AG08395 (cell line): ENCODE results near the gene LIPM.

ENCODE experiments used
- DNase-seq: peaks from one replicate; pipeline ENCODE4 v3.0.0; 2012; ENCODE audit warnings: mixed read lengths, low spot score

The LIPM gene

GRCh38 chr10:88802523-88803285 is at the start of gene LIPM:
Gene LIPM (plus strand): TSS chr10:88802730. CDS start chr10:88802897, 167 bp downstream.
- DNase-seq = no peak

GRCh38 chr10:88754287-88754686 is 48.2 kb upstream of the LIPM start:
- DNase-seq = peak; percentile 85

- DNase-seq = no peak
Observed at GRCh38 chr10:88755753-88756152, 46.8 kb upstream of the LIPM start.

GRCh38 chr10:88756660-88757059 is 45.9 kb upstream of the LIPM start:
- no peak for DNase-seq

- no peak for DNase-seq
Observed at GRCh38 chr10:88759366-88760101, 43.0 kb upstream of the LIPM start, which contains the start of gene LIPN. Gene LIPN (plus strand): TSS chr10:88760020. CDS start chr10:88761406, 1,386 bp downstream.

GRCh38 chr10:88762906-88763305 is 39.6 kb upstream of the LIPM start:
- no peak for DNase-seq

GRCh38 chr10:88763441-88763840 is 39.1 kb upstream of the LIPM start:
- no peak for DNase-seq

GRCh38 chr10:88764110-88764509 is 38.4 kb upstream of the LIPM start:
- no peak for DNase-seq

GRCh38 chr10:88765816-88766215 is 36.7 kb upstream of the LIPM start:
- no peak for DNase-seq

- no peak for DNase-seq
Observed at GRCh38 chr10:88769384-88769783, 33.1 kb upstream of the LIPM start.

- no peak for DNase-seq
Observed at GRCh38 chr10:88781206-88781605, 21.3 kb upstream of the LIPM start.

GRCh38 chr10:88782222-88782621 is 20.3 kb upstream of the LIPM start:
- DNase-seq = no peak

- no peak for DNase-seq
Observed at GRCh38 chr10:88783724-88784123, 18.8 kb upstream of the LIPM start.

- no peak for DNase-seq
Observed at GRCh38 chr10:88786032-88786770, 16.3 kb upstream of the LIPM start.

GRCh38 chr10:88787463-88787862 is 15.1 kb upstream of the LIPM start:
- DNase-seq = no peak

- no peak for DNase-seq
Observed at GRCh38 chr10:88788924-88789323, 13.6 kb upstream of the LIPM start.

GRCh38 chr10:88791924-88792323 is 10.6 kb upstream of the LIPM start:
- DNase-seq = peak; percentile 33

GRCh38 chr10:88792661-88793060 is 9.9 kb upstream of the LIPM start:
- DNase-seq = peak; percentile 11

- DNase-seq = peak; percentile 47
Observed at GRCh38 chr10:88793712-88794299, 8.7 kb upstream of the LIPM start.

GRCh38 chr10:88794731-88795130 is 7.8 kb upstream of the LIPM start:
- peak; percentile 10 for DNase-seq

GRCh38 chr10:88800152-88801125 is 2.1 kb upstream of the LIPM start:
- DNase-seq = peak; percentile 44
